Stomach (tissue), 4 donors: ENCODE data around the gene MAP7.

Experiments
- POLR2A ChIP-seq, 4 donors: fragments of 450-650 bp; IDR thresholded peaks; one replicate each; pipeline ENCODE4 v1.6.1; 2016; ENCODE audit warnings: antibody characterized with exemption in 4 of 4, control low read depth in 2 of 4, mild to moderate bottlenecking in 1 of 4, moderate library complexity in 1 of 4
- POLR2AphosphoS5 ChIP-seq, 3 donors: sonication (generic); formaldehyde crosslinking; IDR thresholded peaks; one replicate each; pipeline ENCODE4 v1.6.1; 2016; ENCODE audit warnings: antibody characterized with exemption in 3 of 3
- TF ChIP-seq, protein P1 (sequence below), 7 experiments: fragments of 450-650 bp in 4 of 7; fragments of 200-600 bp in 3 of 7; sonication (generic) in 3 of 7; IDR thresholded peaks; one replicate each; pipeline ENCODE4 v1.5.1; 2016 to 2019; ENCODE audit warnings: antibody characterized with exemption in 7 of 7, control low read depth in 2 of 7, mild to moderate bottlenecking in 1 of 7

DNA sequence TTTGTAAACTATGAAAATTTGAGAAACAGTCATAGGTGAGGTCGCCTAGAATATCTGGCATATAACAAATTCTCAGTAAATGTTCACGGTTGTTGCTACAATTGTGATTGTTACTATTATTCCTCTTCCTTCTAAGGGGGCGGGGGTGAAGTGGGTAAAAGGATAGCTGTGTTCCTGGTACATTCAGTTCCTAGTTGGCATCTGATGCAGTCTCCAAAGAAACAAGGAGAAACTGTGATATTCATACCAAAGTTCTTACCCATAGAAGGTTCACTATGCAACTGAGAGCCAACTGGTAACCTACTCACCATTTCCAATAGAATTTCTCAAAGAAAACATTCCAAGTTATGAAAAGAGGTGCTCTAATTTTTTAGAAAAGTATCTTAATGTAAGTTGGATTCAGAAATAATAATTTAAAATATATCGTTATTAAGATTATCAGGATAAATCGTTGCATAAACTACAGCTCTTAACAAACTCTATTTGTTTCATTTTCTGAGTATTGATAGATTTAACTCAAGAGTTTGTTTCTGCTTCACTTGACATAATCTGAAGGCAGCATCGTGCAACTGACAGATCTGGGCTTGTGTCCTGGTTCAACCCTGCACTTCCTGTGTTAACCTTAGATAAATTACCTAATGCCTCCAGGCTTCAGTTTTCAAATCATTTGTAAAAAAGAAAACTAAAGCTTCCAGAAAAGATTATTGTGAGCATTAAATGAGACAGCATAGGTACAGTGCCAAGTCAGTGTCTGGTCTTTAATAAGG, 13.3 kb upstream of the MAP7 start:
- TF ChIP-seq, protein P1, sequence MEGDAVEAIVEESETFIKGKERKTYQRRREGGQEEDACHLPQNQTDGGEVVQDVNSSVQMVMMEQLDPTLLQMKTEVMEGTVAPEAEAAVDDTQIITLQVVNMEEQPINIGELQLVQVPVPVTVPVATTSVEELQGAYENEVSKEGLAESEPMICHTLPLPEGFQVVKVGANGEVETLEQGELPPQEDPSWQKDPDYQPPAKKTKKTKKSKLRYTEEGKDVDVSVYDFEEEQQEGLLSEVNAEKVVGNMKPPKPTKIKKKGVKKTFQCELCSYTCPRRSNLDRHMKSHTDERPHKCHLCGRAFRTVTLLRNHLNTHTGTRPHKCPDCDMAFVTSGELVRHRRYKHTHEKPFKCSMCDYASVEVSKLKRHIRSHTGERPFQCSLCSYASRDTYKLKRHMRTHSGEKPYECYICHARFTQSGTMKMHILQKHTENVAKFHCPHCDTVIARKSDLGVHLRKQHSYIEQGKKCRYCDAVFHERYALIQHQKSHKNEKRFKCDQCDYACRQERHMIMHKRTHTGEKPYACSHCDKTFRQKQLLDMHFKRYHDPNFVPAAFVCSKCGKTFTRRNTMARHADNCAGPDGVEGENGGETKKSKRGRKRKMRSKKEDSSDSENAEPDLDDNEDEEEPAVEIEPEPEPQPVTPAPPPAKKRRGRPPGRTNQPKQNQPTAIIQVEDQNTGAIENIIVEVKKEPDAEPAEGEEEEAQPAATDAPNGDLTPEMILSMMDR (IDR thresholded peaks at IDR 0.05): no peak
- no peak for TF ChIP-seq POLR2AphosphoS5 (IDR thresholded peaks at IDR 0.05)
- TF ChIP-seq POLR2A (IDR thresholded peaks at IDR 0.05): no peak
